Medulla oblongata (tissue), 1 donor: ENCODE data around the gene UNC5CL.

ENCODE experiments used
- DNase-seq: peaks from one replicate; pipeline ENCODE4 v3.0.0-alpha.2; 2015; ENCODE audit errors: extremely low spot score

UNC5CL gene

GRCh38 chr6:41062056-41062455, 23.0 kb upstream of the UNC5CL start:
- no peak for DNase-seq

GRCh38 chr6:41061196-41061726, 22.2 kb upstream of the UNC5CL start:
- DNase-seq = no peak

- no peak for DNase-seq
These were observed 20.5 kb upstream of the UNC5CL start for GRCh38 chr6:41059556-41059955.

- DNase-seq = no peak
These were observed 19.8 kb upstream of the UNC5CL start for GRCh38 chr6:41058783-41059181.

GRCh38 chr6:41056768-41057490, 17.9 kb upstream of the UNC5CL start:
- no peak for DNase-seq

GRCh38 chr6:41055149-41055548, 16.1 kb upstream of the UNC5CL start:
- no peak for DNase-seq

- no peak for DNase-seq
These were observed 15.5 kb upstream of the UNC5CL start for GRCh38 chr6:41054511-41054910.

- DNase-seq = no peak
These were observed 14.0 kb upstream of the UNC5CL start, which contains the start of gene APOBEC2 for GRCh38 chr6:41053041-41053440. APOBEC2 (plus strand) TSS chr6:41053202; CDS start chr6:41053348, 146 bp downstream.

- no peak for DNase-seq
These were observed 12.9 kb upstream of the UNC5CL start for GRCh38 chr6:41051873-41052272.

- no peak for DNase-seq
These were observed 11.5 kb upstream of the UNC5CL start for GRCh38 chr6:41050536-41050935.

- no peak for DNase-seq
These were observed 10.9 kb upstream of the UNC5CL start for GRCh38 chr6:41049955-41050354.

GRCh38 chr6:41049521-41049920, 10.5 kb upstream of the UNC5CL start:
- DNase-seq = no peak

GRCh38 chr6:41047745-41048732, 9.0 kb upstream of the UNC5CL start:
- DNase-seq = no peak

GRCh38 chr6:41047306-41047705, 8.3 kb upstream of the UNC5CL start:
- no peak for DNase-seq

GRCh38 chr6:41046084-41046483, 7.1 kb upstream of the UNC5CL start:
- DNase-seq = no peak

GRCh38 chr6:41045664-41046063, 6.6 kb upstream of the UNC5CL start:
- DNase-seq = no peak

GRCh38 chr6:41043151-41043550, 4.1 kb upstream of the UNC5CL start:
- no peak for DNase-seq

GRCh38 chr6:41042226-41043055, 3.4 kb upstream of the UNC5CL start, which contains the start of gene TSPO2:
TSPO2 (plus strand) TSS chr6:41042467; CDS start chr6:41042986, 519 bp downstream.
- no peak for DNase-seq

- no peak for DNase-seq
These were observed 2.0 kb upstream of the UNC5CL start for GRCh38 chr6:41040940-41041536.

- DNase-seq = no peak
These were observed 1.3 kb upstream of the UNC5CL start for GRCh38 chr6:41040101-41040939.
